PC-3 (cell line): Measurements from ENCODE around the gene TMED7. TPM values are rescaled to one million over a fixed set of nuclear protein-coding genes. Genes with fewer than 3 reads are reported as not detected.

ENCODE experiments used
- ATAC-seq: fragments of 200-7000 bp; cut with Tn5 transposase; 2 replicates; pipeline ENCODE4 v1.9.1; 2020; ENCODE audit warnings: mild to moderate bottlenecking, moderate library complexity
- BruUV-seq: library from RNA; stranded (reverse); fragments of 400-500 nt; replicated peaks from 2 replicates; lab custom pipeline; 2021; lab: Mats Ljungman, UMichigan
- CTCF ChIA-PET: fragments of 300-600 bp; sonication (Branson Sonifier 250); formaldehyde crosslinking; loops from one replicate; lab custom pipeline; 2022; ENCODE audit warnings: antibody characterized with exemption; lab: Charles Lee
- POLR2A ChIA-PET: fragments of 300-600 bp; sonication (Branson Sonifier 250); formaldehyde crosslinking; loops from one replicate; lab custom pipeline; 2022; ENCODE audit warnings: antibody characterized with exemption; ENCODE audit not compliant: unreplicated experiment; lab: Charles Lee
- DNase-seq: peaks from one replicate; pipeline ENCODE4 v3.0.0-alpha.2; 2015
- H2AFZ ChIP-seq: fragments of 300-600 bp; sonication (generic); 2 replicates; pipeline ENCODE4 v1.6.0; 2016; ENCODE audit warnings: antibody characterized with exemption, low read length
- H3F3A ChIP-seq: fragments of 300-600 bp; sonication (generic); one replicate; pipeline ENCODE4 v1.6.0; 2017; ENCODE audit warnings: antibody characterized with exemption, low read length, control low read depth, mild to moderate bottlenecking; ENCODE audit not compliant: unreplicated experiment
- H3K27ac ChIP-seq: fragments of 300-600 bp; sonication (generic); 2 replicates; pipeline ENCODE4 v1.5.1; 2016; ENCODE audit warnings: mild to moderate bottlenecking, low read length
- H3K27me3 ChIP-seq: fragments of 300-600 bp; sonication (generic); 2 replicates; pipeline ENCODE4 v1.6.1; 2016; ENCODE audit warnings: low read length, mixed read lengths
- H3K36me3 ChIP-seq: fragments of 300-600 bp; sonication (generic); 2 replicates; pipeline ENCODE4 v1.6.1; 2016; ENCODE audit warnings: low read depth, mixed run types, low read length, mixed read lengths
- H3K4me1 ChIP-seq: fragments of 300-600 bp; sonication (generic); 2 replicates; pipeline ENCODE4 v1.5.1; 2016; ENCODE audit warnings: low read length; ENCODE audit not compliant: insufficient read depth
- H3K4me2 ChIP-seq: fragments of 300-600 bp; sonication (generic); 2 replicates; pipeline ENCODE4 v1.6.0; 2016; ENCODE audit warnings: low read length
- H3K4me3 ChIP-seq: fragments of 300-600 bp; sonication (generic); 2 replicates; pipeline ENCODE4 v1.5.1; 2016; ENCODE audit warnings: mild to moderate bottlenecking, low read length, mixed read lengths
- H3K79me2 ChIP-seq: fragments of 300-600 bp; sonication (generic); 2 replicates; pipeline ENCODE4 v1.6.1; 2017; ENCODE audit warnings: low read length, mixed read lengths
- H3K9ac ChIP-seq: fragments of 300-600 bp; sonication (generic); 2 replicates; pipeline ENCODE4 v1.6.0; 2016; ENCODE audit warnings: mild to moderate bottlenecking, low read length
- H3K9me2 ChIP-seq: fragments of 300-600 bp; sonication (generic); replicated peaks from 2 replicates; pipeline ENCODE4 v1.6.1; 2016; ENCODE audit warnings: mixed run types, low read length, mixed read lengths
- H3K9me3 ChIP-seq: fragments of 300-600 bp; sonication (generic); 2 replicates; pipeline ENCODE4 v1.6.1; 2016; ENCODE audit warnings: low read length, mixed read lengths
- H4K20me1 ChIP-seq: fragments of 300-600 bp; sonication (generic); 2 replicates; pipeline ENCODE4 v1.6.1; 2016; ENCODE audit warnings: low read length, mixed read lengths
- CTCF ChIP-seq: fragments of 300-600 bp; sonication (generic); conservative IDR thresholded peaks from 2 replicates; pipeline ENCODE4 v1.5.1; 2017; ENCODE audit warnings: antibody characterized with exemption, low read depth, mild to moderate bottlenecking, low read length
- EZH2 ChIP-seq: fragments of 300-600 bp; sonication (generic); IDR thresholded peaks from one replicate; pipeline ENCODE4 v1.6.1; 2017; ENCODE audit warnings: antibody characterized with exemption, mild to moderate bottlenecking, low read length; ENCODE audit not compliant: unreplicated experiment
- EZH2phosphoT487 ChIP-seq: fragments of 300-600 bp; sonication (generic); IDR thresholded peaks from 2 replicates; pipeline ENCODE4 v1.6.1; 2018; ENCODE audit warnings: mild to moderate bottlenecking, antibody characterized with exemption, low read length, borderline replicate concordance
- intact Hi-C: fragments of 100-400 bp; cut with micrococcal nuclease; formaldehyde crosslinking; loops from 2 replicates; pipeline ENCODE4 v1.9.0; 2023
- total RNA-seq: library from RNA; depleted of rRNA; stranded (reverse); fragments of >200 nt; gene quantifications from 2 replicates; pipeline ENCODE4 v1.2.3, GENCODE V29; 2014; rRNA removed

TMED7 gene
- total RNA-seq, 1 experiment from 2014 or later = 234 TPM

GRCh38 chr5:115571441-115571878, 54.4 kb downstream of the TMED7 start:
- H3K27me3 ChIP-seq = no peaks in the 10 kb centered on the region
- ATAC-seq = no peak
- H3K36me3 ChIP-seq = no peaks in the 10 kb centered on the region
- no peak for DNase-seq
- ChIA-PET POLR2A (no interaction called here), CTCF (interaction anchor here (0.6 kb wide), 1 partner anchor 43 kb away, joined by 3 read pairs; no protein-coding TSS in a partner anchor)
- no peaks in the 10 kb centered on the region for H3F3A ChIP-seq
- BruUV-seq = no TSS peak
- no peak overlapping the region for H2AFZ ChIP-seq
- H3K27ac ChIP-seq = no peak overlapping the region
- no peaks in the 10 kb centered on the region for H4K20me1 ChIP-seq
- H3K9me2 ChIP-seq = no peaks in the 10 kb centered on the region
- no peak overlapping the region for H3K4me2 ChIP-seq
- no peak overlapping the region for H3K4me3 ChIP-seq
- intact Hi-C loops = no loop called here
- H3K79me2 ChIP-seq = no peaks in the 10 kb centered on the region
- TF ChIP-seq EZH2phosphoT487 (no peak), CTCF (no peak), EZH2 (no peak)
- H3K9me3 ChIP-seq = no peaks in the 10 kb centered on the region
- peaks cover 22% of the 10 kb centered on the region for H3K4me1 ChIP-seq
- H3K9ac ChIP-seq = no peak overlapping the region

- Histone ChIP-seq H3K79me2 (no peaks in the 10 kb centered on the region), H3K36me3 (no peaks in the 10 kb centered on the region), H3K4me2 (no peak overlapping the region), H3F3A (no peaks in the 10 kb centered on the region), H3K27me3 (no peaks in the 10 kb centered on the region), H4K20me1 (no peaks in the 10 kb centered on the region), H3K9me3 (no peaks in the 10 kb centered on the region), H3K9ac (no peak overlapping the region), H3K27ac (no peak overlapping the region), H3K9me2 (no peaks in the 10 kb centered on the region), H3K4me1 (0 out of 2 replicates have a peak, but pooled peaks cover 4% of the 10 kb centered on the region), H2AFZ (no peak overlapping the region), H3K4me3 (no peak overlapping the region)
- ChIA-PET CTCF (no interaction called here), POLR2A (interaction anchor here (0.7 kb wide), 1 partner anchor 217 kb away, joined by 8 read pairs; no protein-coding TSS in a partner anchor)
- no peak for ATAC-seq
- intact Hi-C loops = no loop called here
- DNase-seq = no peak
- BruUV-seq = no TSS peak
- no peak for TF ChIP-seq CTCF
- no peak for TF ChIP-seq EZH2
- TF ChIP-seq EZH2phosphoT487 = no peak
Measured at GRCh38 chr5:115568668-115569067, 57.2 kb downstream of the TMED7 start.

GRCh38 chr5:115565233-115565632, 60.6 kb downstream of the TMED7 start:
- Histone ChIP-seq H3K9ac (no peak overlapping the region), H3K79me2 (no peaks in the 10 kb centered on the region), H3K9me3 (no peaks in the 10 kb centered on the region), H3K4me1 (no peaks in the 10 kb centered on the region), H2AFZ (no peak overlapping the region), H3K9me2 (no peaks in the 10 kb centered on the region), H3K27me3 (no peaks in the 10 kb centered on the region), H3K4me2 (no peak overlapping the region), H3K36me3 (no peaks in the 10 kb centered on the region), H4K20me1 (no peaks in the 10 kb centered on the region), H3K27ac (no peak overlapping the region), H3F3A (no peaks in the 10 kb centered on the region), H3K4me3 (no peak overlapping the region)
- intact Hi-C loops = no loop called here
- POLR2A ChIA-PET = no interaction called here
- ATAC-seq = no peak
- no peak for DNase-seq
- no peak for TF ChIP-seq EZH2
- TF ChIP-seq EZH2phosphoT487 = no peak
- TF ChIP-seq CTCF = no peak
- CTCF ChIA-PET = no interaction called here
- no TSS peak for BruUV-seq

Other genes with a start within 250 kb of the TMED7 start
- 8.4 and 9.1 TPM in 2 replicates for gene FEM1C, start 81.3 kb downstream of the TMED7 start, total RNA-seq
- 3.9 and 5.0 TPM in 2 replicates for gene TICAM2, start 23.6 kb downstream of the TMED7 start, total RNA-seq
- gene CDO1, start 190.6 kb upstream of the TMED7 start, total RNA-seq = not detected in 2 replicates
- gene ATG12, start 215.5 kb upstream of the TMED7 start, total RNA-seq = 18.7 and 18.9 TPM in 2 replicates
- 32.7 and 48.2 TPM in 2 replicates for gene AP3S1, start 215.9 kb upstream of the TMED7 start, total RNA-seq